PC-3 (cell line): ENCODE measurements around the gene FGD4. TPM values are rescaled to one million over a fixed set of nuclear protein-coding genes. Genes with fewer than 3 reads are reported as not detected.

Experiments used
- ATAC-seq: fragments of 200-7000 bp; cut with Tn5 transposase; 2 replicates; pipeline ENCODE4 v1.9.1; 2020; ENCODE audit warnings: mild to moderate bottlenecking, moderate library complexity
- BruUV-seq: library from RNA; stranded (reverse); fragments of 400-500 nt; replicated peaks from 2 replicates; lab custom pipeline; 2021; lab: Mats Ljungman, UMichigan
- CTCF ChIA-PET: fragments of 300-600 bp; sonication (Branson Sonifier 250); formaldehyde crosslinking; loops from one replicate; lab custom pipeline; 2022; ENCODE audit warnings: antibody characterized with exemption; lab: Charles Lee
- POLR2A ChIA-PET: fragments of 300-600 bp; sonication (Branson Sonifier 250); formaldehyde crosslinking; loops from one replicate; lab custom pipeline; 2022; ENCODE audit warnings: antibody characterized with exemption; ENCODE audit not compliant: unreplicated experiment; lab: Charles Lee
- DNase-seq: peaks from one replicate; pipeline ENCODE4 v3.0.0-alpha.2; 2015
- H2AFZ ChIP-seq: fragments of 300-600 bp; sonication (generic); 2 replicates; pipeline ENCODE4 v1.6.0; 2016; ENCODE audit warnings: antibody characterized with exemption, low read length
- H3F3A ChIP-seq: fragments of 300-600 bp; sonication (generic); one replicate; pipeline ENCODE4 v1.6.0; 2017; ENCODE audit warnings: antibody characterized with exemption, low read length, control low read depth, mild to moderate bottlenecking; ENCODE audit not compliant: unreplicated experiment
- H3K27ac ChIP-seq: fragments of 300-600 bp; sonication (generic); 2 replicates; pipeline ENCODE4 v1.5.1; 2016; ENCODE audit warnings: mild to moderate bottlenecking, low read length
- H3K27me3 ChIP-seq: fragments of 300-600 bp; sonication (generic); 2 replicates; pipeline ENCODE4 v1.6.1; 2016; ENCODE audit warnings: low read length, mixed read lengths
- H3K36me3 ChIP-seq: fragments of 300-600 bp; sonication (generic); 2 replicates; pipeline ENCODE4 v1.6.1; 2016; ENCODE audit warnings: low read depth, mixed run types, low read length, mixed read lengths
- H3K4me1 ChIP-seq: fragments of 300-600 bp; sonication (generic); 2 replicates; pipeline ENCODE4 v1.5.1; 2016; ENCODE audit warnings: low read length; ENCODE audit not compliant: insufficient read depth
- H3K4me2 ChIP-seq: fragments of 300-600 bp; sonication (generic); 2 replicates; pipeline ENCODE4 v1.6.0; 2016; ENCODE audit warnings: low read length
- H3K4me3 ChIP-seq: fragments of 300-600 bp; sonication (generic); 2 replicates; pipeline ENCODE4 v1.5.1; 2016; ENCODE audit warnings: mild to moderate bottlenecking, low read length, mixed read lengths
- H3K79me2 ChIP-seq: fragments of 300-600 bp; sonication (generic); 2 replicates; pipeline ENCODE4 v1.6.1; 2017; ENCODE audit warnings: low read length, mixed read lengths
- H3K9ac ChIP-seq: fragments of 300-600 bp; sonication (generic); 2 replicates; pipeline ENCODE4 v1.6.0; 2016; ENCODE audit warnings: mild to moderate bottlenecking, low read length
- H3K9me2 ChIP-seq: fragments of 300-600 bp; sonication (generic); replicated peaks from 2 replicates; pipeline ENCODE4 v1.6.1; 2016; ENCODE audit warnings: mixed run types, low read length, mixed read lengths
- H3K9me3 ChIP-seq: fragments of 300-600 bp; sonication (generic); 2 replicates; pipeline ENCODE4 v1.6.1; 2016; ENCODE audit warnings: low read length, mixed read lengths
- H4K20me1 ChIP-seq: fragments of 300-600 bp; sonication (generic); 2 replicates; pipeline ENCODE4 v1.6.1; 2016; ENCODE audit warnings: low read length, mixed read lengths
- EZH2 ChIP-seq: fragments of 300-600 bp; sonication (generic); IDR thresholded peaks from one replicate; pipeline ENCODE4 v1.6.1; 2017; ENCODE audit warnings: antibody characterized with exemption, mild to moderate bottlenecking, low read length; ENCODE audit not compliant: unreplicated experiment
- EZH2phosphoT487 ChIP-seq: fragments of 300-600 bp; sonication (generic); IDR thresholded peaks from 2 replicates; pipeline ENCODE4 v1.6.1; 2018; ENCODE audit warnings: mild to moderate bottlenecking, antibody characterized with exemption, low read length, borderline replicate concordance
- intact Hi-C: fragments of 100-400 bp; cut with micrococcal nuclease; formaldehyde crosslinking; loops from 2 replicates; pipeline ENCODE4 v1.9.0; 2023
- total RNA-seq: library from RNA; depleted of rRNA; stranded (reverse); fragments of >200 nt; gene quantifications from 2 replicates; pipeline ENCODE4 v1.2.3, GENCODE V29; 2014
- TF ChIP-seq, protein P1 (sequence below): fragments of 300-600 bp; sonication (generic); conservative IDR thresholded peaks from 2 replicates; pipeline ENCODE4 v1.5.1; 2017; ENCODE audit warnings: antibody characterized with exemption, low read depth, mild to moderate bottlenecking, low read length

Gene FGD4
- total RNA-seq, 1 experiment from 2014 or later = 3.9 TPM

DNA sequence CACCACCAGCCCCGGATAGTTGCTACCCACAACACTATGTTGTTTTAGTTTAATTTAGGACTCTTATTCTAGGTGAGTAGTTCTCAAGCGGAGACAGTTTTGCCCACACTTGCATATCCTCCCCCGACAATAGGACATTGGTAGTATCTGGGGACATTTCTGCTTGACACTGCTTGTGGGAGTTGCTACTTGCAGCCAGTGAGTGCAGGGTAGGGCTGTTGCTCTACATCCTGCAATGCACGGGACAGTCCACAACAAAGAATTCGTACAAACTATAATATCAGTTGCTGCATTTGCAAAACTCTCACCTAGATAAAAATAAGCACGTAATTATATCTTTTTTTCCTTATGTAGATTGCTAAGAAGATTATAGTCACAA is 167.9 kb downstream of the FGD4 start:
- Histone ChIP-seq H3K4me1 (peaks cover 23% of the 10 kb centered on the region), H3K27me3 (no peaks in the 10 kb centered on the region), H2AFZ (no peak overlapping the region), H3K36me3 (no peaks in the 10 kb centered on the region), H3K9me3 (no peaks in the 10 kb centered on the region), H3K9ac (no peak overlapping the region), H3F3A (no peaks in the 10 kb centered on the region), H3K27ac (no peak overlapping the region), H3K9me2 (no peaks in the 10 kb centered on the region), H3K4me2 (no peak overlapping the region), H4K20me1 (no peaks in the 10 kb centered on the region), H3K79me2 (no peaks in the 10 kb centered on the region), H3K4me3 (no peak overlapping the region)
- POLR2A ChIA-PET = no interaction called here
- TF ChIP-seq, protein P1, sequence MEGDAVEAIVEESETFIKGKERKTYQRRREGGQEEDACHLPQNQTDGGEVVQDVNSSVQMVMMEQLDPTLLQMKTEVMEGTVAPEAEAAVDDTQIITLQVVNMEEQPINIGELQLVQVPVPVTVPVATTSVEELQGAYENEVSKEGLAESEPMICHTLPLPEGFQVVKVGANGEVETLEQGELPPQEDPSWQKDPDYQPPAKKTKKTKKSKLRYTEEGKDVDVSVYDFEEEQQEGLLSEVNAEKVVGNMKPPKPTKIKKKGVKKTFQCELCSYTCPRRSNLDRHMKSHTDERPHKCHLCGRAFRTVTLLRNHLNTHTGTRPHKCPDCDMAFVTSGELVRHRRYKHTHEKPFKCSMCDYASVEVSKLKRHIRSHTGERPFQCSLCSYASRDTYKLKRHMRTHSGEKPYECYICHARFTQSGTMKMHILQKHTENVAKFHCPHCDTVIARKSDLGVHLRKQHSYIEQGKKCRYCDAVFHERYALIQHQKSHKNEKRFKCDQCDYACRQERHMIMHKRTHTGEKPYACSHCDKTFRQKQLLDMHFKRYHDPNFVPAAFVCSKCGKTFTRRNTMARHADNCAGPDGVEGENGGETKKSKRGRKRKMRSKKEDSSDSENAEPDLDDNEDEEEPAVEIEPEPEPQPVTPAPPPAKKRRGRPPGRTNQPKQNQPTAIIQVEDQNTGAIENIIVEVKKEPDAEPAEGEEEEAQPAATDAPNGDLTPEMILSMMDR = no peak
- TF ChIP-seq EZH2 = no peak
- no peak for TF ChIP-seq EZH2phosphoT487
- no peak for ATAC-seq
- CTCF ChIA-PET = no interaction called here
- BruUV-seq = no TSS peak
- intact Hi-C loops = no loop called here
- DNase-seq = no peak

DNA sequence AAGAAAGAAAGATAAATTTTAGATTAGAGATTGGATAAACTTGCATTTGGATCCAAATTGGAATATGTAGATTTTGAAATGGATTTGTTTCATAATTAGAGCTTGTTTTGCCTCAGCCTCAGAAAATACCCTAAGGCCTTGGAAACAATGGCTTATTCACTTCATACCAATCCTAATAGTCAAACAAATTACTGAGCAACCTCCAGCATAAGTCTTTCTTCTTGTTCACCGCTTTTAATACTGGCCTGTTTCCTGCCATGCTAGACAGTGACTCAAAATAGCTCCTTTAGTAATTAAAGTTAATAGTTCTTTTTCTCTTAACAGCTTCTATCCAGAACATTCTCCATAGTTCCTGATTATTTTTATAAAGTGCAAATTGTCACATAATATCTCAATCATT is 168.9 kb downstream of the FGD4 start:
- Histone ChIP-seq H3K4me2 (peak overlapping the region; percentile 28; the same call in 1 of the 2 replicates), H3K36me3 (no peaks in the 10 kb centered on the region), H3K9me2 (no peaks in the 10 kb centered on the region), H3K9ac (no peak overlapping the region), H3K27me3 (no peaks in the 10 kb centered on the region), H2AFZ (no peak overlapping the region), H4K20me1 (no peaks in the 10 kb centered on the region), H3K27ac (peak overlapping the region; percentile 39), H3K9me3 (no peaks in the 10 kb centered on the region), H3K4me3 (no peak overlapping the region), H3K4me1 (peaks cover 23% of the 10 kb centered on the region), H3K79me2 (no peaks in the 10 kb centered on the region), H3F3A (no peaks in the 10 kb centered on the region)
- CTCF ChIA-PET = no interaction called here
- TF ChIP-seq EZH2phosphoT487 (no peak), EZH2 (no peak)
- TF ChIP-seq, protein P1 = no peak
- POLR2A ChIA-PET = interaction anchor here (1.0 kb wide), 1 partner anchor 188 kb away, joined by 6 read pairs; the partner anchor contains the start of gene YARS2
- DNase-seq = peak; percentile 74
- no TSS peak for BruUV-seq
- ATAC-seq = peak; percentile 98
- intact Hi-C loops = no loop called here

DNA sequence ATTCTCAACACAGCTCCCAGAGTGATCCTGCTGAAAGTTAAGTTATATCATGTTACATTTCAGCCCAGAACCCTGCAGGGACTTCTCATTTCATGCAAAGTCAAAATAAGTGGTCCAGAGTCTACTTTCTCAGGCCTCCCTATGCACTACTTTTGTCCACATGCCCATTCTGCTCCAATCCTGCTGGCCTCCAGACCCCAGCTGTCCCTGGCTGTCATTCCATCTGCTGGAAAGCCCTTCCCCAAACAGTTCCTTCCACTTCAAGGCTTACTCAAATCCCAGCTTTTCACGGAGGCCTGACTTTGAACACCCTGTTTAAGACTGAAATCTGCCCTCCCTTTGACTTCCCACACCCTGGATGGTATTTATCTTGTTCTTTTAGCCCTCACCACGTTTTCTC is 169.9 kb downstream of the FGD4 start:
- POLR2A ChIA-PET = interaction anchor here (0.5 kb wide), 1 partner anchor 14 kb away, joined by 4 read pairs; no protein-coding TSS in a partner anchor
- TF ChIP-seq EZH2phosphoT487 (no peak), EZH2 (no peak)
- TF ChIP-seq, protein P1 = no peak
- Histone ChIP-seq H3K9ac (no peak overlapping the region), H3K27ac (no peak overlapping the region), H3K9me2 (no peaks in the 10 kb centered on the region), H3K4me2 (no peak overlapping the region), H3F3A (no peaks in the 10 kb centered on the region), H3K4me3 (no peak overlapping the region), H4K20me1 (no peaks in the 10 kb centered on the region), H2AFZ (no peak overlapping the region), H3K79me2 (no peaks in the 10 kb centered on the region), H3K36me3 (no peaks in the 10 kb centered on the region), H3K4me1 (peaks cover 23% of the 10 kb centered on the region), H3K27me3 (no peaks in the 10 kb centered on the region), H3K9me3 (no peaks in the 10 kb centered on the region)
- DNase-seq (no peak), ATAC-seq (no peak)
- intact Hi-C loops = no loop called here
- BruUV-seq = no TSS peak
- CTCF ChIA-PET = no interaction called here
